Measurements from ENCODE around the gene TEX48. TPM values are rescaled to one million over a fixed set of nuclear protein-coding genes. Genes with fewer than 3 reads are reported as not detected.

TEX48 gene
- total and polyA plus RNA-seq, 2 experiments from 2014 or later, result not detected

- Histone ChIP-seq H3K4me2 (ENCODE audit: unreplicated experiment) (no peak overlapping the region), H3K4me3 (no peak overlapping the region), H3K4me1 (ENCODE audit: insufficient read depth) (peaks cover 16% of the 10 kb centered on the region), H3K9me3 (ENCODE audit: low read depth) (no peaks in the 10 kb centered on the region), H3K27me3 (replicated peaks; ENCODE audit: insufficient read depth) (peaks cover 7% of the 10 kb centered on the region; the same call in 1 of the 2 replicates), H3F3A (ENCODE audit: insufficient read depth) (peaks cover 19% of the 10 kb centered on the region), H2AFZ (no peak overlapping the region), H3K36me3 (ENCODE audit: low read depth) (no peaks in the 10 kb centered on the region), H3K27ac (no peak overlapping the region), H3K9ac (no peak overlapping the region), H4K20me1 (ENCODE audit: insufficient read depth) (no peaks in the 10 kb centered on the region), H3K79me2 (ENCODE audit: insufficient read depth) (no peaks in the 10 kb centered on the region), H3K9me2 (ENCODE audit: insufficient read depth) (no peaks in the 10 kb centered on the region)
- in situ Hi-C loops (cut with MboI), result no loop called here
- DNase-seq, result no peak
- 71 to 82% methylated on average over 3 of the region's 3 CpGs for WGBS, 2 experiments (ENCODE audit: low coverage in 1 of 2, low lambda C conversion rate in 2 of 2, missing lambda C conversion rate in 2 of 2)
- TF ChIP-seq EZH2phosphoT487 (IDR thresholded peaks at IDR 0.05; ENCODE audit: insufficient read depth, low read depth) (no peak), EZH2 (IDR thresholded peaks at IDR 0.05; ENCODE audit: insufficient read depth, poor library complexity, severe bottlenecking) (no peak)
Measured at GRCh38 chr9:114717908-114718486, 36.0 kb upstream of the TEX48 start.

DNA sequence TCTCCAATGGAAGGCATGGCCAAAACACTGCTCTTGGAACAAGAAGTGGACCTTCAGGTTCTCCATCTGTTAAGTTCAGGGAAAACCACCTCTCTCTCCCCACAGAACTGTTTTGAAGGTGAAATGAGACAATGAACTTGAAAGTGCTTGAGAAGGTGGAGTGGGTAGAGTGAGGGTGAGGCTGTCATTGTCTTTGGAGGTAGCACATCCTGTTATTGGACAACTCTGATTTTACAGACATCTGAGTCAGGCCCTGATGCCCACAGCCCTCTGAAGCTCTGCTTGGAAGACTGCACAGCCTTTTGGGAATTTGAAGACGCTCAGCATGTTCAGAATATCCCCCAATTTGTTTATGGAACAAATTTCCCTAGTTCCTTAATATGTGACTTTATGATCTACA is 27.6 kb upstream of the TEX48 start:
- no peak for DNase-seq
- Histone ChIP-seq H3K9ac (no peak overlapping the region), H3K4me3 (no peak overlapping the region), H3K4me2 (ENCODE audit: unreplicated experiment) (no peak overlapping the region), H3F3A (ENCODE audit: insufficient read depth) (no peaks in the 10 kb centered on the region), H3K27ac (no peak overlapping the region), H2AFZ (no peak overlapping the region), H3K27me3 (replicated peaks; ENCODE audit: insufficient read depth) (0 out of 2 replicates have a peak, but pooled peaks cover 6% of the 10 kb centered on the region), H3K9me2 (ENCODE audit: insufficient read depth) (no peaks in the 10 kb centered on the region), H3K36me3 (ENCODE audit: low read depth) (no peaks in the 10 kb centered on the region), H3K4me1 (ENCODE audit: insufficient read depth) (no peaks in the 10 kb centered on the region), H3K9me3 (ENCODE audit: low read depth) (no peaks in the 10 kb centered on the region), H3K79me2 (ENCODE audit: insufficient read depth) (no peaks in the 10 kb centered on the region), H4K20me1 (ENCODE audit: insufficient read depth) (no peaks in the 10 kb centered on the region)
- in situ Hi-C loops (cut with MboI), result no loop called here
- TF ChIP-seq EZH2phosphoT487 (IDR thresholded peaks at IDR 0.05; ENCODE audit: insufficient read depth, low read depth) (no peak), EZH2 (IDR thresholded peaks at IDR 0.05; ENCODE audit: insufficient read depth, poor library complexity, severe bottlenecking) (no peak)
- WGBS, 2 experiments (ENCODE audit: low coverage in 1 of 2, low lambda C conversion rate in 2 of 2, missing lambda C conversion rate in 2 of 2), result 88 to 94% methylated on average over 1 of the region's 1 CpG

GRCh38 chr9:114706711-114707110 is 24.7 kb upstream of the TEX48 start:
- in situ Hi-C loops (cut with MboI), result no loop called here
- no peak for DNase-seq
- TF ChIP-seq EZH2 (IDR thresholded peaks at IDR 0.05; ENCODE audit: insufficient read depth, poor library complexity, severe bottlenecking) (no peak), EZH2phosphoT487 (IDR thresholded peaks at IDR 0.05; ENCODE audit: insufficient read depth, low read depth) (no peak)
- 86 to 91% methylated on average over 2 of the region's 2 CpGs for WGBS, 2 experiments (ENCODE audit: low coverage in 1 of 2, low lambda C conversion rate in 2 of 2, missing lambda C conversion rate in 2 of 2)
- Histone ChIP-seq H3K27ac (no peak overlapping the region), H2AFZ (no peak overlapping the region), H3K4me3 (no peak overlapping the region), H3K9me3 (ENCODE audit: low read depth) (no peaks in the 10 kb centered on the region), H3F3A (ENCODE audit: insufficient read depth) (no peaks in the 10 kb centered on the region), H3K9ac (no peak overlapping the region), H3K27me3 (replicated peaks; ENCODE audit: insufficient read depth) (0 out of 2 replicates have a peak, but pooled peaks cover 6% of the 10 kb centered on the region), H3K9me2 (ENCODE audit: insufficient read depth) (no peaks in the 10 kb centered on the region), H3K79me2 (ENCODE audit: insufficient read depth) (no peaks in the 10 kb centered on the region), H3K4me1 (ENCODE audit: insufficient read depth) (no peaks in the 10 kb centered on the region), H4K20me1 (ENCODE audit: insufficient read depth) (no peaks in the 10 kb centered on the region), H3K4me2 (ENCODE audit: unreplicated experiment) (no peak overlapping the region), H3K36me3 (ENCODE audit: low read depth) (no peaks in the 10 kb centered on the region)

DNA sequence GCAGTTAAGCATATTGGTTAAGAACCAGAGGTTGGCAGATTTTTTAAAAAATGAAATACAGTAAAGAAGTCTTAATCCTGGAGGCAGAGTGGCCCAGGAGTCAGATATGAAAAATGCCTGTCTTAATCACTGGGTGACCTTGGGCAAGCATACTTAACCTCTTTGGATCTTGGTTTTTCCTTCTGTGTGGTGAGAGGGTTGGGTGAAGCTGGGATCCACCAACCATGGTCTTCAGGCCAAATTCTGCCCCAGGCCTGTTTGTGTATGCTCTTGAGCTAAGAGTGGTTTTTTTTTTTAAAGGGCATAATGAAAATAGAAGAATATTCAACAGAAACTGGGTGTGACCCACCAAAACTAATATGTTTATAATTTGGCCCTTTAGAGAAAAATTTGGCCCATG is 20.0 kb upstream of the TEX48 start:
- H2AFZ ChIP-seq, result no peak overlapping the region
- H3K4me3 ChIP-seq, result no peak overlapping the region
- H3K27me3 ChIP-seq (replicated peaks; ENCODE audit: insufficient read depth), result no peaks in the 10 kb centered on the region
- H3K9me3 ChIP-seq (ENCODE audit: low read depth), result no peaks in the 10 kb centered on the region
- in situ Hi-C loops (cut with MboI), result no loop called here
- no peaks in the 10 kb centered on the region for H3F3A ChIP-seq (ENCODE audit: insufficient read depth)
- no peaks in the 10 kb centered on the region for H3K36me3 ChIP-seq (ENCODE audit: low read depth)
- H4K20me1 ChIP-seq (ENCODE audit: insufficient read depth), result no peaks in the 10 kb centered on the region
- no peaks in the 10 kb centered on the region for H3K79me2 ChIP-seq (ENCODE audit: insufficient read depth)
- H3K4me1 ChIP-seq (ENCODE audit: insufficient read depth), result no peaks in the 10 kb centered on the region
- no peak overlapping the region for H3K9ac ChIP-seq
- no peak overlapping the region for H3K4me2 ChIP-seq (ENCODE audit: unreplicated experiment)
- no peak overlapping the region for H3K27ac ChIP-seq
- TF ChIP-seq EZH2 (IDR thresholded peaks at IDR 0.05; ENCODE audit: insufficient read depth, poor library complexity, severe bottlenecking) (no peak), EZH2phosphoT487 (IDR thresholded peaks at IDR 0.05; ENCODE audit: insufficient read depth, low read depth) (no peak)
- DNase-seq, result no peak
- H3K9me2 ChIP-seq (ENCODE audit: insufficient read depth), result no peaks in the 10 kb centered on the region

DNA sequence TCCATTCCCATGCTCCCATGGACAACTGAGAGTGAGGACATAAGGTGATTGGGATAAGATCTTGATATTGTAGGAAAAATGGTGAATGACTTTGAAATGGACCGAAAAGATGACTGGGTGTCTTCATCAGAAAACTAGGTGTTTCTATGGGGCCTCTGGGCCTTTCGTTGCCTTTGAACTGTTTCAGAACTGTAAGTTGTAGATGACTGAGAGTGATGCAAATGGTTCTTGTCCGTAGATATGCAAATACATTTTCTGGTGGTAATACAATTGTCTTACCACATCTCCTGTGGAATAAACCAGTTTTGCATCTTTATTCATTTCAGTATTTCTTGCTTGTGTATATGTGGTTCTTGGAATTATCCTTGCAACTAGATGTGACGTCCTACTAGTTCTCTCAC is 16.0 kb upstream of the TEX48 start:
- TF ChIP-seq EZH2 (IDR thresholded peaks at IDR 0.05; ENCODE audit: insufficient read depth, poor library complexity, severe bottlenecking), result no peak
- no peak for TF ChIP-seq EZH2phosphoT487 (IDR thresholded peaks at IDR 0.05; ENCODE audit: insufficient read depth, low read depth)
- Histone ChIP-seq H4K20me1 (ENCODE audit: insufficient read depth) (no peaks in the 10 kb centered on the region), H2AFZ (no peak overlapping the region), H3K4me2 (ENCODE audit: unreplicated experiment) (no peak overlapping the region), H3K9me3 (ENCODE audit: low read depth) (no peaks in the 10 kb centered on the region), H3K9me2 (ENCODE audit: insufficient read depth) (no peaks in the 10 kb centered on the region), H3K4me1 (ENCODE audit: insufficient read depth) (peaks cover 15% of the 10 kb centered on the region), H3K9ac (no peak overlapping the region), H3K27ac (no peak overlapping the region), H3F3A (ENCODE audit: insufficient read depth) (peaks cover 14% of the 10 kb centered on the region; the same call in 1 of the 2 replicates), H3K27me3 (replicated peaks; ENCODE audit: insufficient read depth) (no peaks in the 10 kb centered on the region), H3K79me2 (ENCODE audit: insufficient read depth) (no peaks in the 10 kb centered on the region), H3K4me3 (no peak overlapping the region), H3K36me3 (ENCODE audit: low read depth) (no peaks in the 10 kb centered on the region)
- in situ Hi-C loops (cut with MboI), result no loop called here
- 95 to 96% methylated on average over 4 of the region's 4 CpGs for WGBS, 2 experiments (ENCODE audit: low coverage in 1 of 2, low lambda C conversion rate in 2 of 2, missing lambda C conversion rate in 2 of 2)
- no peak for DNase-seq

Data from GM23248 (cell line).